ENCODE results near the gene SNRPD3. TPM values are rescaled to one million over a fixed set of nuclear protein-coding genes. Genes with fewer than 3 reads are reported as not detected.
A peak's percentile ranks its signal among the peaks of the same experiment; 100 is the strongest.

SNRPD3 gene
- total and polyA plus RNA-seq, 4 donors, result 57.2 to 128 (median 85.9) TPM

DNA sequence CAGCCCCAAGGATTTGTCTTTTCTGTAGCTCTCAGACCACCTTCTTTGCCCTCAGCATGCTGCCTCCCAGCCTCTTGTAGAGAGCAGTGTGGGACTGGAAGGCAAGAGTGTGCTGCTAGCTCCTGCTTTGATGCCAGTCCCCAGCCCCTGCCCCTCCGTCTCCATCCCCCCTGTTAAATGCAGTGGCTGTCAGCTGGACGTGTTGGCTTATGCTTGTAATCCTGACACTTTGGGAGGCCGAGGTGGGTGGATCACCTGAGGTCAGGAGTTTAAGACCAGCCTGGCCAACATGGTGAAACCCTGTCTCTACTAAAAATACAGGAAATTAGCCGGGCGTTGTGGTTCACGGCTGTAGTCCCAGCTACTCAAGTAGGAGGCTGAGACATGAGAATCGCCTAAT, 15.5 kb downstream of the SNRPD3 start:
- peak overlapping the region; percentile 25 to 34 for H3K27ac ChIP-seq (ENCODE audit: low read depth in 1 of 2, low read length in 2 of 2)
- no peaks in the 10 kb centered on the region for H3K9me3 ChIP-seq (ENCODE audit: control insufficient read depth in 4 of 4, low read length in 3 of 4)
- TF ChIP-seq, protein P1, sequence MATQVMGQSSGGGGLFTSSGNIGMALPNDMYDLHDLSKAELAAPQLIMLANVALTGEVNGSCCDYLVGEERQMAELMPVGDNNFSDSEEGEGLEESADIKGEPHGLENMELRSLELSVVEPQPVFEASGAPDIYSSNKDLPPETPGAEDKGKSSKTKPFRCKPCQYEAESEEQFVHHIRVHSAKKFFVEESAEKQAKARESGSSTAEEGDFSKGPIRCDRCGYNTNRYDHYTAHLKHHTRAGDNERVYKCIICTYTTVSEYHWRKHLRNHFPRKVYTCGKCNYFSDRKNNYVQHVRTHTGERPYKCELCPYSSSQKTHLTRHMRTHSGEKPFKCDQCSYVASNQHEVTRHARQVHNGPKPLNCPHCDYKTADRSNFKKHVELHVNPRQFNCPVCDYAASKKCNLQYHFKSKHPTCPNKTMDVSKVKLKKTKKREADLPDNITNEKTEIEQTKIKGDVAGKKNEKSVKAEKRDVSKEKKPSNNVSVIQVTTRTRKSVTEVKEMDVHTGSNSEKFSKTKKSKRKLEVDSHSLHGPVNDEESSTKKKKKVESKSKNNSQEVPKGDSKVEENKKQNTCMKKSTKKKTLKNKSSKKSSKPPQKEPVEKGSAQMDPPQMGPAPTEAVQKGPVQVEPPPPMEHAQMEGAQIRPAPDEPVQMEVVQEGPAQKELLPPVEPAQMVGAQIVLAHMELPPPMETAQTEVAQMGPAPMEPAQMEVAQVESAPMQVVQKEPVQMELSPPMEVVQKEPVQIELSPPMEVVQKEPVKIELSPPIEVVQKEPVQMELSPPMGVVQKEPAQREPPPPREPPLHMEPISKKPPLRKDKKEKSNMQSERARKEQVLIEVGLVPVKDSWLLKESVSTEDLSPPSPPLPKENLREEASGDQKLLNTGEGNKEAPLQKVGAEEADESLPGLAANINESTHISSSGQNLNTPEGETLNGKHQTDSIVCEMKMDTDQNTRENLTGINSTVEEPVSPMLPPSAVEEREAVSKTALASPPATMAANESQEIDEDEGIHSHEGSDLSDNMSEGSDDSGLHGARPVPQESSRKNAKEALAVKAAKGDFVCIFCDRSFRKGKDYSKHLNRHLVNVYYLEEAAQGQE (IDR thresholded peaks at IDR 0.05), result no peak
- TF ChIP-seq YY1 (IDR thresholded peaks at IDR 0.05), result no peak
- TF ChIP-seq FOXA1 (IDR thresholded peaks at IDR 0.05), result no peak
- no peak for TF ChIP-seq RAD21 (IDR thresholded peaks at IDR 0.05)
- TF ChIP-seq, protein P2, sequence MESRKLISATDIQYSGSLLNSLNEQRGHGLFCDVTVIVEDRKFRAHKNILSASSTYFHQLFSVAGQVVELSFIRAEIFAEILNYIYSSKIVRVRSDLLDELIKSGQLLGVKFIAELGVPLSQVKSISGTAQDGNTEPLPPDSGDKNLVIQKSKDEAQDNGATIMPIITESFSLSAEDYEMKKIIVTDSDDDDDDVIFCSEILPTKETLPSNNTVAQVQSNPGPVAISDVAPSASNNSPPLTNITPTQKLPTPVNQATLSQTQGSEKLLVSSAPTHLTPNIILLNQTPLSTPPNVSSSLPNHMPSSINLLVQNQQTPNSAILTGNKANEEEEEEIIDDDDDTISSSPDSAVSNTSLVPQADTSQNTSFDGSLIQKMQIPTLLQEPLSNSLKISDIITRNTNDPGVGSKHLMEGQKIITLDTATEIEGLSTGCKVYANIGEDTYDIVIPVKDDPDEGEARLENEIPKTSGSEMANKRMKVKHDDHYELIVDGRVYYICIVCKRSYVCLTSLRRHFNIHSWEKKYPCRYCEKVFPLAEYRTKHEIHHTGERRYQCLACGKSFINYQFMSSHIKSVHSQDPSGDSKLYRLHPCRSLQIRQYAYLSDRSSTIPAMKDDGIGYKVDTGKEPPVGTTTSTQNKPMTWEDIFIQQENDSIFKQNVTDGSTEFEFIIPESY (IDR thresholded peaks at IDR 0.05), result no peak
- TF ChIP-seq HNF4G (IDR thresholded peaks at IDR 0.05), result no peak
- no peak for TF ChIP-seq NR2F2 (IDR thresholded peaks at IDR 0.05)
- TF ChIP-seq, protein P3, sequence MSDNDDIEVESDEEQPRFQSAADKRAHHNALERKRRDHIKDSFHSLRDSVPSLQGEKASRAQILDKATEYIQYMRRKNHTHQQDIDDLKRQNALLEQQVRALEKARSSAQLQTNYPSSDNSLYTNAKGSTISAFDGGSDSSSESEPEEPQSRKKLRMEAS (IDR thresholded peaks at IDR 0.05), result no peak
- WGBS, result 61% methylated on average over 7 of the region's 7 CpGs
- peaks cover 11 to 22% (median 17%) of the 10 kb centered on the region in 4 donors for H3K36me3 ChIP-seq (ENCODE audit: control insufficient read depth in 4 of 4, insufficient read depth in 3 of 4, low read depth in 1 of 4, low read length in 3 of 4)
- H3K4me1 ChIP-seq (ENCODE audit: control insufficient read depth in 4 of 4, insufficient read depth in 4 of 4, low read length in 3 of 4), result peaks cover 7 to 39% (median 33%) of the 10 kb centered on the region in 4 donors
- no peaks in the 10 kb centered on the region for H3K27me3 ChIP-seq (ENCODE audit: control insufficient read depth in 4 of 4, insufficient read depth in 4 of 4, low read length in 3 of 4)
- DNase-seq (ENCODE audit: low spot score), result no peak
- no peak overlapping the region for H3K9ac ChIP-seq (ENCODE audit: low read depth in 1 of 2, low read length in 2 of 2)
- H3K4me3 ChIP-seq (ENCODE audit: low read depth in 1 of 3, low read length in 3 of 3), result no peak overlapping the region

DNA sequence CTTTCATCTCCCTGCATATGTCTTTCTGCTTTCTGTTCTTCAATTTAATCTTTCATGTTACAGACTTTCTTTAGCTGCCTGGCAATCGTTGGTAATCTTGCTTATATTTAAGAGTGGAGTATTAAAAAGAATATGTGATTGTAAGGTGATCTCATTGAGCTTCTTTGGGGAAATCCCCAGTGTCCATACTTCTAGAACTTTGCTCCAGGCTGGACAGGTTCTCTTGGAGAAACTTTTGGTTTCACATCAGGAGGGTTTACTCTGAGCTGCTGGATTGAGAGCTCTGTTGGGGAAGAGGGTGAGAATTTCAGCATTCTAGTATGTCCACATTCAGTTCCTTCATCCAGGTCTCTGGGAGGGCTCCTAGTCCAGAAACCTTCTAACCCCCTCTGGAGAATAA, 21.0 kb downstream of the SNRPD3 start:
- 66% methylated on average over 1 of the region's 1 CpG for WGBS
- H3K27ac ChIP-seq (ENCODE audit: low read depth in 1 of 2, low read length in 2 of 2), result peak overlapping the region; percentile 25 to 36

DNA sequence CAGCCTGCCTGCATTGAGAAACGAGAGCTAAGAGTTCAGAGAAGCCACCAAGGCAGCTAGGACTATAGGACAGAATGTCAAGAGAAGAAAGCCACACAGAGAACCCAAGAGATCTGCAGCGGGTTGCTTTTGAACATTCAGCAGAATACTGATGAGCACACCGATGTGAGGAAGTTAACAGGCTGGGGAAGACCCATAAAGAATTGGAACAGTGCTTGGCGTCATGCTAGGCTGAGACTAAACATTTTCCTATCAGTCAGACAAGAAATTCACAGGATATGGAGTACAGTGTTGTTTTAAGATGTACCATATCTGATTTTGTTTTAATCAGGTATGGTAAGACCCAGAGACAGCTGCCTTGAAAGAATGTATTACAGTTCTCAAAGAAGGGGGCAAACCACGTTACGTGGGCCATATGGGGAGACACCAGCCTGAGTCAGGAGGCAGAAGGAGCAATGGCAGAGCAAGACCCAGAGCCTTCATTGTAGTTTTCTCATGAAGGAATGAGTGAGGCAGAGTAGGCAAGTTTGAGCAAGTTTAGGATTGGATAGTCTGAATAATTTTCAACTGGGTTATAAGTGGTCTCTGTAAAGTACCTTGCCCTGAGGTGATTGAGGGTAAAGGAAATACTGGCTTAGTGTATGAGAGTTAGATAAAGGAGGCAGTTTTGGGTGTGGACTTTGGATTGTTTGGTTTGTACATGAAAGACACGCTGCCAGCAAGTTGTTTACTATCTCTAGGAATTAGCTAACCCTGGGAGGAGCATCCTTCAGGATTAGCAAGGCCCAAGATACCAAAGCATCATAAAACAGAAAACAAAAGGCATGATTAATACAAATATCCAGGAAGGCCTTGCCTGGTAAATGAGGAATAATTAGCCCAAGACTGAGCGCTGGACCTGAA, 22.8 kb downstream of the SNRPD3 start:
- Histone ChIP-seq H3K27me3 (ENCODE audit: control insufficient read depth in 4 of 4, insufficient read depth in 4 of 4, low read length in 3 of 4) (no peaks in the 10 kb centered on the region), H3K4me1 (ENCODE audit: control insufficient read depth in 4 of 4, insufficient read depth in 4 of 4, low read length in 3 of 4) (peaks cover 4 to 31% (median 24%) of the 10 kb centered on the region in 4 donors), H3K4me3 (ENCODE audit: low read depth in 1 of 3, low read length in 3 of 3) (no peak overlapping the region), H3K36me3 (ENCODE audit: control insufficient read depth in 4 of 4, insufficient read depth in 3 of 4, low read depth in 1 of 4, low read length in 3 of 4) (peaks cover 0 to 9% (median 3%) of the 10 kb centered on the region in 4 donors), H3K9ac (ENCODE audit: low read depth in 1 of 2, low read length in 2 of 2) (no peak overlapping the region), H3K9me3 (ENCODE audit: control insufficient read depth in 4 of 4, low read length in 3 of 4) (no peaks in the 10 kb centered on the region), H3K27ac (ENCODE audit: low read depth in 1 of 2, low read length in 2 of 2) (peak overlapping the region; percentile 1 to 23)
- DNase-seq (ENCODE audit: low spot score), result no peak
- 72% methylated on average over 8 of the region's 8 CpGs for WGBS
- peak; percentile 46 for TF ChIP-seq HNF4G (IDR thresholded peaks at IDR 0.05)
- TF ChIP-seq RXRA (IDR thresholded peaks at IDR 0.05), result peak; percentile 9 to 40
- no peak for TF ChIP-seq RAD21 (IDR thresholded peaks at IDR 0.05)
- TF ChIP-seq SP1 (IDR thresholded peaks at IDR 0.05), result peak; percentile 37
- TF ChIP-seq FOXA2 (IDR thresholded peaks at IDR 0.05), result peak; percentile 55
- TF ChIP-seq JUND (IDR thresholded peaks at IDR 0.05), result peak in 1 of 2 donors; percentile 10
- TF ChIP-seq, protein P2 (IDR thresholded peaks at IDR 0.05), result no peak
- peak; percentile 71 to 80 for TF ChIP-seq HNF4A (conservative IDR thresholded peaks at IDR 0.05)
- no peak for TF ChIP-seq YY1 (IDR thresholded peaks at IDR 0.05)
- TF ChIP-seq EGR1 (IDR thresholded peaks at IDR 0.05; ENCODE audit: low read depth in 2 of 2), result no peak

More for the DNA sequence above, 21.0 kb downstream of the SNRPD3 start:
- Histone ChIP-seq H3K4me1 (ENCODE audit: control insufficient read depth in 4 of 4, insufficient read depth in 4 of 4, low read length in 3 of 4) (peaks cover 5 to 40% (median 31%) of the 10 kb centered on the region in 4 donors), H3K4me3 (ENCODE audit: low read depth in 1 of 3, low read length in 3 of 3) (no peak overlapping the region), H3K9ac (ENCODE audit: low read depth in 1 of 2, low read length in 2 of 2) (peak overlapping the region in 1 of 2 donors; percentile 46), H3K27me3 (ENCODE audit: control insufficient read depth in 4 of 4, insufficient read depth in 4 of 4, low read length in 3 of 4) (no peaks in the 10 kb centered on the region), H3K9me3 (ENCODE audit: control insufficient read depth in 4 of 4, low read length in 3 of 4) (no peaks in the 10 kb centered on the region), H3K36me3 (ENCODE audit: control insufficient read depth in 4 of 4, insufficient read depth in 3 of 4, low read depth in 1 of 4, low read length in 3 of 4) (peaks cover 2 to 11% (median 5%) of the 10 kb centered on the region in 4 donors)
- DNase-seq (ENCODE audit: low spot score), result no peak
- peak in 1 of 2 donors; percentile 13 for TF ChIP-seq HNF4A (conservative IDR thresholded peaks at IDR 0.05)
- TF ChIP-seq, protein P4, sequence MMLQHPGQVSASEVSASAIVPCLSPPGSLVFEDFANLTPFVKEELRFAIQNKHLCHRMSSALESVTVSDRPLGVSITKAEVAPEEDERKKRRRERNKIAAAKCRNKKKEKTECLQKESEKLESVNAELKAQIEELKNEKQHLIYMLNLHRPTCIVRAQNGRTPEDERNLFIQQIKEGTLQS (IDR thresholded peaks at IDR 0.05), result no peak

All from liver (tissue), 9 donors.